Measurements from ENCODE around the gene RAB25.

DNA sequence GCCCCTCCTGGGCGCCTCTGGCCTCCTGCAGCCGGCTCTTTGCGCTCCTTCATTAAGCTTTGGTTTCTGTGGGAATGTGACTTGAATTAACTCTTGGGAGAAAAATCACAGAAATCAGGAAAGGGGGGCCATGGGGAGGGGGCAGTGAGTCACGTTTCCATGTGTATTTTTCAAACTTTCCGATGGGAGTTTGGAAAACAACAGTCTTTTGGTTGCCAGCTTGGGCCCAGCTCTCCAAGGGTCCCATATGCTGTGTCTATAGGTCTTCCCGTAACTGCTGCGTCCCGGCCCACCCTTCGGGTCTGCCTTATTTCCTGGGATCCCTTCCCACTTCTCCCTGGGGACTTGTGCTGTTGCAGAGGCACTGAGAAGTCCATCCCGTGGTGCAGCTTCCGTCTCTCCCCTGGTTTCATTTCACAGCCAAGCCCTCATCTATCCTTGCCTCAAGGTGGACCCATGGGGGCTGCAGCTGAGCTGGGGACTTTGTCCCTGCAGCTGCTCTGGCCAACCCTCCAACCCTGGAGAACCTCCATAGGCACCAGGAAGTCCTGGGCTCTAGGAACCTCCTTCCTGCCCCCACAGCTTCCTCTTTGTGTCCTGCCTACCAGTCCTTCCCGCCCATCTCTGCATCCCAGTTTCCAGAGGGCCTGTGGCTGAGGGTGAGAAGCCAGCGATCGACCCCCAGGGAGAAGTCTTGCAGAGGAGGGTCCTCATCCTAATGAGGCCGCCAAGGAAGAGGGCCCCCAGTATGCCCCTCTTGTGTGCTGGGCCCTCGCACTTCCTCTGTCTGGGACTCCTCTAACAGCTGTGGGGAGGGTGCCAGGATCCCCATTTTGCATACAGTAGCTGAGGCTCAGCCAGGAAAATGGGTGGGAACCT is 41.9 kb downstream of the RAB25 start:
- TF ChIP-seq, protein P1, sequence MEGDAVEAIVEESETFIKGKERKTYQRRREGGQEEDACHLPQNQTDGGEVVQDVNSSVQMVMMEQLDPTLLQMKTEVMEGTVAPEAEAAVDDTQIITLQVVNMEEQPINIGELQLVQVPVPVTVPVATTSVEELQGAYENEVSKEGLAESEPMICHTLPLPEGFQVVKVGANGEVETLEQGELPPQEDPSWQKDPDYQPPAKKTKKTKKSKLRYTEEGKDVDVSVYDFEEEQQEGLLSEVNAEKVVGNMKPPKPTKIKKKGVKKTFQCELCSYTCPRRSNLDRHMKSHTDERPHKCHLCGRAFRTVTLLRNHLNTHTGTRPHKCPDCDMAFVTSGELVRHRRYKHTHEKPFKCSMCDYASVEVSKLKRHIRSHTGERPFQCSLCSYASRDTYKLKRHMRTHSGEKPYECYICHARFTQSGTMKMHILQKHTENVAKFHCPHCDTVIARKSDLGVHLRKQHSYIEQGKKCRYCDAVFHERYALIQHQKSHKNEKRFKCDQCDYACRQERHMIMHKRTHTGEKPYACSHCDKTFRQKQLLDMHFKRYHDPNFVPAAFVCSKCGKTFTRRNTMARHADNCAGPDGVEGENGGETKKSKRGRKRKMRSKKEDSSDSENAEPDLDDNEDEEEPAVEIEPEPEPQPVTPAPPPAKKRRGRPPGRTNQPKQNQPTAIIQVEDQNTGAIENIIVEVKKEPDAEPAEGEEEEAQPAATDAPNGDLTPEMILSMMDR (IDR thresholded peaks at IDR 0.05) = no peak
- peak in 1 of 4 donors; percentile 4 for TF ChIP-seq POLR2A (IDR thresholded peaks at IDR 0.05)
